ENCODE data around the gene NEDD8.

- TF ChIP-seq ELF4 (IDR thresholded peaks at IDR 0.05) (no peak), BHLHE40 (IDR thresholded peaks at IDR 0.05; ENCODE audit: borderline replicate concordance) (no peak), ZNF384 (IDR thresholded peaks at IDR 0.05) (no peak), FOXA1 (IDR thresholded peaks at IDR 0.05) (no peak), PKNOX1 (IDR thresholded peaks at IDR 0.05) (no peak), SP1 (IDR thresholded peaks at IDR 0.05) (no peak), FOXK2 (IDR thresholded peaks at IDR 0.05) (no peak)
These were observed 41.8 kb downstream of the NEDD8 start for GRCh38 chr14:24190416-24190815.
